HG03097 (cell line): ENCODE data around the gene NDST3.
"Not testable (repeated sequence)": the region's sequence is repeated elsewhere in the genome, so short reads cannot be mapped to it uniquely, and the experiment has no call there.

ENCODE experiments used
- ATAC-seq: cut with Tn5 transposase; IDR thresholded peaks from one replicate; pipeline ENCODE4 v1.9.1; 2021; ENCODE audit not compliant: unreplicated experiment, low FRiP score

The NDST3 gene

GRCh38 chr4:118265312-118266144, 231.2 kb downstream of the NDST3 start:
- no peak for ATAC-seq

- not testable (repeated sequence) for ATAC-seq
These were observed 231.8 kb downstream of the NDST3 start for GRCh38 chr4:118266145-118266496.

- no peak for ATAC-seq
These were observed 234.5 kb downstream of the NDST3 start for GRCh38 chr4:118268780-118269179.

- no peak for ATAC-seq
These were observed 236.2 kb downstream of the NDST3 start for GRCh38 chr4:118270492-118270891.

- ATAC-seq: no peak
These were observed 237.5 kb downstream of the NDST3 start for GRCh38 chr4:118271788-118272187.

- ATAC-seq: no peak
These were observed 239.4 kb downstream of the NDST3 start for GRCh38 chr4:118273642-118274041.

- ATAC-seq: no peak
These were observed 242.3 kb downstream of the NDST3 start for GRCh38 chr4:118276580-118276979.

- no peak for ATAC-seq
These were observed 243.0 kb downstream of the NDST3 start for GRCh38 chr4:118277243-118277642.

GRCh38 chr4:118278473-118279274, 244.4 kb downstream of the NDST3 start:
- ATAC-seq: peak; percentile 86

- no peak for ATAC-seq
These were observed 245.0 kb downstream of the NDST3 start for GRCh38 chr4:118279328-118279727.

GRCh38 chr4:118279920-118280432, 245.7 kb downstream of the NDST3 start:
- ATAC-seq: no peak

GRCh38 chr4:118280501-118281218, 246.4 kb downstream of the NDST3 start:
- peak; percentile 27 for ATAC-seq

- ATAC-seq: no peak
These were observed 247.5 kb downstream of the NDST3 start for GRCh38 chr4:118281611-118282442.

- no peak for ATAC-seq
These were observed 248.4 kb downstream of the NDST3 start for GRCh38 chr4:118282692-118283091.

GRCh38 chr4:118284169-118284568, 249.9 kb downstream of the NDST3 start:
- ATAC-seq: peak; percentile 32

GRCh38 chr4:118285931-118286330, 251.6 kb downstream of the NDST3 start:
- no peak for ATAC-seq

- ATAC-seq: no peak
These were observed 252.4 kb downstream of the NDST3 start for GRCh38 chr4:118286685-118287084.

GRCh38 chr4:118287711-118288451, 253.6 kb downstream of the NDST3 start:
- ATAC-seq: no peak

- no peak for ATAC-seq
These were observed 255.5 kb downstream of the NDST3 start for GRCh38 chr4:118289794-118290193.
